Caco-2 (cell line): ENCODE results near the gene THAP5. TPM values are rescaled to one million over a fixed set of nuclear protein-coding genes. Genes with fewer than 3 reads are reported as not detected.
A peak's percentile ranks its signal among the peaks of the same experiment; 100 is the strongest.

Source experiments
- BruUV-seq: library from RNA; stranded (reverse); fragments of 400-500 nt; replicated peaks from 2 replicates; lab custom pipeline; 2021; lab: Mats Ljungman, UMichigan
- CTCF ChIA-PET: fragments of 300-600 bp; sonication (Branson Sonifier 250); formaldehyde crosslinking; loops from one replicate; lab custom pipeline; 2022; ENCODE audit warnings: antibody characterized with exemption; lab: Charles Lee
- POLR2A ChIA-PET: fragments of 300-600 bp; sonication (Branson Sonifier 250); formaldehyde crosslinking; loops from one replicate; lab custom pipeline; 2022; ENCODE audit warnings: antibody characterized with exemption; lab: Charles Lee
- DNase-seq, 2 experiments: peaks; one replicate each; pipeline versions ENCODE4 v3.0.0 to v3.0.0-alpha.2; 2020 to 2022
- H3K27me3 ChIP-seq: replicated peaks from 2 replicates; pipeline ENCODE4 v1.6.0; 2011; ENCODE audit warnings: low read length; ENCODE audit not compliant: control insufficient read depth, insufficient read depth
- H3K36me3 ChIP-seq: 2 replicates; pipeline ENCODE4 v1.5.1; 2011; ENCODE audit warnings: low read length; ENCODE audit not compliant: control insufficient read depth, insufficient read depth
- H3K4me1 ChIP-seq: fragments of 250-450 bp; sonication (Bioruptor Pico); 2 replicates; pipeline ENCODE4 v1.5.1; 2020; ENCODE audit warnings: mild to moderate bottlenecking
- H3K4me3 ChIP-seq: 2 replicates; pipeline ENCODE4 v1.5.1; 2011; ENCODE audit warnings: low read depth, mild to moderate bottlenecking, control low read depth, low read length
- H3K9me3 ChIP-seq: fragments of 250-450 bp; sonication (Bioruptor Pico); 2 replicates; pipeline ENCODE4 v1.5.1; 2020; ENCODE audit warnings: mild to moderate bottlenecking, moderate library complexity
- H3K27ac Mint-ChIP-seq: one replicate; pipeline ENCODE4 v1.8.0; 2022; ENCODE audit warnings: mixed read lengths; ENCODE audit not compliant: unreplicated experiment
- H3K27me3 Mint-ChIP-seq: one replicate; pipeline ENCODE4 v1.8.0; 2022; ENCODE audit warnings: mixed read lengths; ENCODE audit not compliant: insufficient read depth, unreplicated experiment
- H3K36me3 Mint-ChIP-seq: one replicate; pipeline ENCODE4 v1.8.0; 2022; ENCODE audit warnings: mild to moderate bottlenecking, mixed read lengths; ENCODE audit not compliant: insufficient read depth, unreplicated experiment
- H3K4me1 Mint-ChIP-seq: one replicate; pipeline ENCODE4 v1.8.0; 2022; ENCODE audit warnings: low read depth, mixed read lengths; ENCODE audit not compliant: unreplicated experiment
- H3K4me3 Mint-ChIP-seq: one replicate; pipeline ENCODE4 v1.8.0; 2022; ENCODE audit warnings: mild to moderate bottlenecking, moderate library complexity, mixed read lengths; ENCODE audit not compliant: unreplicated experiment
- H3K9me3 Mint-ChIP-seq: one replicate; pipeline ENCODE4 v1.8.0; 2022; ENCODE audit warnings: mixed read lengths; ENCODE audit not compliant: unreplicated experiment
- intact Hi-C: fragments of 100-400 bp; cut with micrococcal nuclease; formaldehyde crosslinking; loops from one replicate; pipeline ENCODE4 v1.10.0; 2022; ENCODE audit not compliant: unreplicated experiment
- total RNA-seq: library from RNA; stranded (reverse); gene quantifications from 2 replicates; pipeline ENCODE4 v1.2.3, GENCODE V29; 2022
- TF ChIP-seq, protein P1 (sequence below), 2 experiments: fragments of 200-600 bp in 1 of 2; IDR thresholded peaks; 1 replicate in 1 of 2; 2 replicates in 1 of 2; pipeline versions ENCODE4 v1.5.1 to v1.8.0; 2011 to 2022; ENCODE audit warnings: antibody characterized with exemption in 1 of 2, control low read depth in 1 of 2, inconsistent platforms in 1 of 2, low read depth in 1 of 2, low read length in 1 of 2, mild to moderate bottlenecking in 1 of 2, moderate library complexity in 1 of 2; ENCODE audit not compliant: insufficient read depth in 1 of 2, severe bottlenecking in 1 of 2, unreplicated experiment in 1 of 2

THAP5 gene
- total RNA-seq, 1 experiment from 2014 or later, result 20.4 TPM

DNA sequence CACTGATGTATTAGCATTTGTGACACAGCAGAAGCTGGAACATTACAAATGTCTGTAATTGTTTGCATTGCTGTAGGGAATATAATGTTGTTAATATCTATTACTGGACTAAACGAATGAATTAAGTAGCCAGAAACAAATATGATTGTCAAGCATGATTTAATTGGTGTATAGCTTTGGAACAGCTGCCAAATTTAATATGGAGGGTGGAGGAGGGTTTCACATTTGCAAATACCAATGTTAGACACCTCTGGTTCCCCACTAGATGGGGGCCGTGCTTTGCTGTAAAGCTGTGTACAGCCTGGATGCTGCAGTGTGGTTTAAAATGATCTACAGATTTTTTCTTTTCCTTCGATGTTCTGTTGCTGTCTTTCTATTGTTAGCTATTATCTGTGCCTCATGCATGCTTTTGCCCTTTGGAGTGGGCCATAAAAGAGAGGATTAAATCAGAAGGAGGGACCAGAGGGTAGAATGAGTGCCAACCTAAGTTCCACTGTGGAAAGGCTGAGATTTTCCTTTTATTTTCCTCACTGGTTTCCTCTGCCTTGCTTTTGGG is 23.2 kb upstream of the THAP5 start:
- no peaks in the 10 kb centered on the region for H3K36me3 ChIP-seq
- no peak overlapping the region for H3K4me3 Mint-ChIP-seq
- CTCF ChIA-PET, result interaction anchor here (1.0 to 1.1 kb wide), 3 partner anchors 11 to 68 kb away, joined by 3 to 5 read pairs (median 3); no protein-coding TSS in a partner anchor
- H3K27me3 ChIP-seq, result no peaks in the 10 kb centered on the region
- H3K4me1 Mint-ChIP-seq, result peaks cover 19% of the 10 kb centered on the region
- intact Hi-C loops, result loop anchor here (2.0 kb wide), 2 partner anchors 20 to 68 kb away; no protein-coding TSS in a partner anchor
- peaks cover 20% of the 10 kb centered on the region for H3K4me1 ChIP-seq
- no peak overlapping the region for H3K4me3 ChIP-seq
- POLR2A ChIA-PET, result no interaction called here
- H3K27ac Mint-ChIP-seq, result no peak overlapping the region
- TF ChIP-seq, protein P1, sequence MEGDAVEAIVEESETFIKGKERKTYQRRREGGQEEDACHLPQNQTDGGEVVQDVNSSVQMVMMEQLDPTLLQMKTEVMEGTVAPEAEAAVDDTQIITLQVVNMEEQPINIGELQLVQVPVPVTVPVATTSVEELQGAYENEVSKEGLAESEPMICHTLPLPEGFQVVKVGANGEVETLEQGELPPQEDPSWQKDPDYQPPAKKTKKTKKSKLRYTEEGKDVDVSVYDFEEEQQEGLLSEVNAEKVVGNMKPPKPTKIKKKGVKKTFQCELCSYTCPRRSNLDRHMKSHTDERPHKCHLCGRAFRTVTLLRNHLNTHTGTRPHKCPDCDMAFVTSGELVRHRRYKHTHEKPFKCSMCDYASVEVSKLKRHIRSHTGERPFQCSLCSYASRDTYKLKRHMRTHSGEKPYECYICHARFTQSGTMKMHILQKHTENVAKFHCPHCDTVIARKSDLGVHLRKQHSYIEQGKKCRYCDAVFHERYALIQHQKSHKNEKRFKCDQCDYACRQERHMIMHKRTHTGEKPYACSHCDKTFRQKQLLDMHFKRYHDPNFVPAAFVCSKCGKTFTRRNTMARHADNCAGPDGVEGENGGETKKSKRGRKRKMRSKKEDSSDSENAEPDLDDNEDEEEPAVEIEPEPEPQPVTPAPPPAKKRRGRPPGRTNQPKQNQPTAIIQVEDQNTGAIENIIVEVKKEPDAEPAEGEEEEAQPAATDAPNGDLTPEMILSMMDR (IDR thresholded peaks at IDR 0.05; ENCODE audit: insufficient read depth in 1 of 2, low read depth in 1 of 2, low read length in 1 of 2, severe bottlenecking in 1 of 2, unreplicated experiment in 1 of 2), result peak; percentile 45 to 71
- no peaks in the 10 kb centered on the region for H3K9me3 ChIP-seq
- H3K27me3 Mint-ChIP-seq, result no peaks in the 10 kb centered on the region
- no TSS peak for BruUV-seq
- H3K36me3 Mint-ChIP-seq, result no peaks in the 10 kb centered on the region
- DNase-seq, result peak; percentile 61 to 69
- peaks cover 15% of the 10 kb centered on the region for H3K9me3 Mint-ChIP-seq

DNA sequence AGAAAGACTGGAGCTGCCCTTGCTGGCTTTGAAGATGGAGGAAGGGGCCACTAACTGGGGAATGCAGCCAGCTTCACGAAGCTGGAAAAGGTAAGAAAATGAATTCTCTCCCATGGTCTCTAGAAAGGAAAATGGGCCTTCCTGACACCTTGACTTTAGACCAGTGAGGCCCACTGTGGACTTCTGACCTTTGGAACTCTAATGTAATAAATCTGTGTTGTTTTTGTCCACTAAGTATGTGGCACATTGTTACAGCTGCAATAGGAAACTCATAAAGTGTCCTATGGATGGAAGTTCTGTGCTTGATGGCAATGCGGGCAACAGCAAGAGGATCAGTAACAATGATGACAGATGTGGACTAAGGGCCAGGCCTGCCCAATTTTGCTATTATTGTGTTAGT is 21.1 kb upstream of the THAP5 start:
- no peak overlapping the region for H3K4me3 ChIP-seq
- intact Hi-C loops, result loop anchor here (1.0 kb wide), 1 partner anchor 8 kb away; no protein-coding TSS in a partner anchor
- H3K27ac Mint-ChIP-seq, result peak overlapping the region; percentile 1
- no peaks in the 10 kb centered on the region for H3K27me3 ChIP-seq
- peaks cover 20% of the 10 kb centered on the region for H3K4me1 ChIP-seq
- no peaks in the 10 kb centered on the region for H3K36me3 Mint-ChIP-seq
- H3K9me3 Mint-ChIP-seq, result peaks cover 34% of the 10 kb centered on the region
- no peak for DNase-seq
- TF ChIP-seq, protein P1 (IDR thresholded peaks at IDR 0.05; ENCODE audit: insufficient read depth in 1 of 2, low read depth in 1 of 2, low read length in 1 of 2, severe bottlenecking in 1 of 2, unreplicated experiment in 1 of 2), result no peak
- ChIA-PET POLR2A (no interaction called here), CTCF (no interaction called here)
- H3K4me3 Mint-ChIP-seq, result no peak overlapping the region
- no peaks in the 10 kb centered on the region for H3K9me3 ChIP-seq
- BruUV-seq, result no TSS peak
- H3K4me1 Mint-ChIP-seq, result peaks cover 28% of the 10 kb centered on the region
- no peaks in the 10 kb centered on the region for H3K27me3 Mint-ChIP-seq
- H3K36me3 ChIP-seq, result no peaks in the 10 kb centered on the region

DNA sequence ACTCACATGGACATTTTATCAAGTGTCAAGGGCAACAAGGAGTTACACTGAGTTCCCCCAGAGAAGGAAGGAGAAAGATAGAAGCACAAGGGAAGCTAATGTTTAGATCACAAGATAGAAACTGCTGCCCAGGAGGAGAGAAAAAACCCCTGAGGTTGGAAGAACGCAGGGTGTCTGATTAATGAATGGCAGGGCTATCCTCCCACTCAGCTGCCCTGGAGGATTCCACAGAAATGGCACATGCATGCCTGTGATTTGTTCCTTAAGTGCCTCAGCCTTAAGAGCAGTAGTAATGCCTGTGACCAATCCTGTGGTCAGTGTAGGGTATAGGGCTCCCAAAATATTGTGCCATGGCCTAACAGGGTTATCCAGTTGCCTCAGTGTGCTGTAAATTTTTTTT is 20.4 kb upstream of the THAP5 start:
- intact Hi-C loops, result loop anchor here (1.0 to 10.0 kb wide), 3 partner anchors 8 to 145 kb away; partner anchors contain the start of gene PNPLA8
- TF ChIP-seq, protein P1 (IDR thresholded peaks at IDR 0.05; ENCODE audit: insufficient read depth in 1 of 2, low read depth in 1 of 2, low read length in 1 of 2, severe bottlenecking in 1 of 2, unreplicated experiment in 1 of 2), result no peak
- no peaks in the 10 kb centered on the region for H3K36me3 ChIP-seq
- H3K4me3 ChIP-seq, result no peak overlapping the region
- ChIA-PET POLR2A (interaction anchor here (0.6 kb wide), 1 partner anchor 64 kb away, joined by 3 read pairs; no protein-coding TSS in a partner anchor), CTCF (no interaction called here)
- H3K4me1 ChIP-seq, result peaks cover 20% of the 10 kb centered on the region
- Mint-ChIP-seq H3K27me3 (no peaks in the 10 kb centered on the region), H3K9me3 (peaks cover 34% of the 10 kb centered on the region), H3K36me3 (no peaks in the 10 kb centered on the region), H3K4me3 (no peak overlapping the region), H3K27ac (peak overlapping the region; percentile 1), H3K4me1 (peaks cover 28% of the 10 kb centered on the region)
- no TSS peak for BruUV-seq
- no peak for DNase-seq
- H3K27me3 ChIP-seq, result no peaks in the 10 kb centered on the region
- no peaks in the 10 kb centered on the region for H3K9me3 ChIP-seq
